Retinal pigment epithelial cell (primary cell): ENCODE measurements around the gene PLCL1.

Experiments used
- DNase-seq: peaks from one replicate; pipeline ENCODE4 v3.0.0-alpha.2; 2010; ENCODE audit warnings: low read depth
- H3K4me3 ChIP-seq: 2 replicates; pipeline ENCODE4 v1.5.1; 2011; ENCODE audit warnings: mild to moderate bottlenecking, low read length, control low read depth, moderate library complexity
- TF ChIP-seq, protein P1 (sequence below): conservative IDR thresholded peaks from 2 replicates; pipeline ENCODE4 v1.5.1; 2011; ENCODE audit warnings: low read depth, low read length, control low read depth, inconsistent platforms

PLCL1 gene

DNA sequence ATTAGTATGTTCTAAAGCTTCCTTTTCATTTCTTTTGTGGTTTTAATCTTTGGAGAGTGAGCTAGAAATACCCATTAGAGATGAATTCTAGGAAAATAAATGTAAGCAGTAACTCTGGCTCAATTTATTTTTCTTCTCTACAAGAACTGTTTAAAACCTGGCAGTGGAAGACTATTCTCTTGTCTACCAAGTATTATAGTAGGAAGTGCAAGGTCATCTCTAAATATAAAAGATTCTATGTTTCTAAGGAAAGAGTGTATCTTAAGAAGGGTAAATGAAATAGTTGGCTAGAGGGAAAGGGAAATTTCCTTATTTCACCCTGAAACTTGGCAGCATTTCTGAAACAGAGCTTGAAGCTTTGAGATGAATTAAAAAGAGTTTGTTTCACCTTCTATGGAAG is 35.5 kb downstream of the PLCL1 start:
- no peak for DNase-seq
- no peak overlapping the region for H3K4me3 ChIP-seq
- TF ChIP-seq, protein P1, sequence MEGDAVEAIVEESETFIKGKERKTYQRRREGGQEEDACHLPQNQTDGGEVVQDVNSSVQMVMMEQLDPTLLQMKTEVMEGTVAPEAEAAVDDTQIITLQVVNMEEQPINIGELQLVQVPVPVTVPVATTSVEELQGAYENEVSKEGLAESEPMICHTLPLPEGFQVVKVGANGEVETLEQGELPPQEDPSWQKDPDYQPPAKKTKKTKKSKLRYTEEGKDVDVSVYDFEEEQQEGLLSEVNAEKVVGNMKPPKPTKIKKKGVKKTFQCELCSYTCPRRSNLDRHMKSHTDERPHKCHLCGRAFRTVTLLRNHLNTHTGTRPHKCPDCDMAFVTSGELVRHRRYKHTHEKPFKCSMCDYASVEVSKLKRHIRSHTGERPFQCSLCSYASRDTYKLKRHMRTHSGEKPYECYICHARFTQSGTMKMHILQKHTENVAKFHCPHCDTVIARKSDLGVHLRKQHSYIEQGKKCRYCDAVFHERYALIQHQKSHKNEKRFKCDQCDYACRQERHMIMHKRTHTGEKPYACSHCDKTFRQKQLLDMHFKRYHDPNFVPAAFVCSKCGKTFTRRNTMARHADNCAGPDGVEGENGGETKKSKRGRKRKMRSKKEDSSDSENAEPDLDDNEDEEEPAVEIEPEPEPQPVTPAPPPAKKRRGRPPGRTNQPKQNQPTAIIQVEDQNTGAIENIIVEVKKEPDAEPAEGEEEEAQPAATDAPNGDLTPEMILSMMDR, result no peak

DNA sequence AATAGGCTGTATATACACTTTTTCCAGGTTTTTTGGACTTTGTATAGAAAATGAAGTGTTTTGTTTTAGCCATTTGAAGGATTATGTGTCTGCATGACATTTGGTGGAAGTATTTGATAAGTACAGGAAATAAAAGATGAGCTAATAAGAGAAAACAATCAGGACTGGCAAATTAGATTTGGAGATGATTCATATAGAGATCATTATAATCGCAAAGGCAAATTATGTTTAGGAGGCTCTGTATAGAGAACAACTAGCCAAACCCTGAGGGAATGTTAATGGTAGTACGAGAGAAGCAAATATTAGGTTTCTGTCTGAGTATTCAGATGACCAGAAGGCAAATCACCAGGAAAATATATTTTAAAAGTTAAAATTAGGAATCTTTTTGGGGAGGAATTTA is 41.7 kb downstream of the PLCL1 start:
- DNase-seq, result no peak
- no peak overlapping the region for H3K4me3 ChIP-seq
- TF ChIP-seq, protein P1, result no peak

DNA sequence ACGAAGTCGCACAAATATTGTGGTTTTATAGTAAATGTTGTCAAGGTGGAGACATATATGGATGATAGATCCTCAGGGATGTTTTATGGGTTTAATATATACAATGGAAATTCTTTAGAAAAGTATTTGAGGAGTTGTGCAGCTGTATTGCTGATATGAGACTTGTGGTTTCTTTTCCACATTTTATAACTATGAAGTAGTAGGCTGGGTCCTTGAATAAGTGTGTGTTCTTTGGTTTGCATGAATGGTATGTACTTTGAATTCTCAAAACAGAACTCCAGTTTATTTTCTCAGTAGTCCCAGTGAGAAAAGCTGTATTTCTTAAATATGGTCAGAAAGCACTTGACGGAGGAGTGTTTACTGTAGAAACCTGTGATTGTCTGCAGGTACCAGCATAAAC is 42.4 kb downstream of the PLCL1 start:
- no peak overlapping the region for H3K4me3 ChIP-seq
- TF ChIP-seq, protein P1, result no peak
- no peak for DNase-seq

DNA sequence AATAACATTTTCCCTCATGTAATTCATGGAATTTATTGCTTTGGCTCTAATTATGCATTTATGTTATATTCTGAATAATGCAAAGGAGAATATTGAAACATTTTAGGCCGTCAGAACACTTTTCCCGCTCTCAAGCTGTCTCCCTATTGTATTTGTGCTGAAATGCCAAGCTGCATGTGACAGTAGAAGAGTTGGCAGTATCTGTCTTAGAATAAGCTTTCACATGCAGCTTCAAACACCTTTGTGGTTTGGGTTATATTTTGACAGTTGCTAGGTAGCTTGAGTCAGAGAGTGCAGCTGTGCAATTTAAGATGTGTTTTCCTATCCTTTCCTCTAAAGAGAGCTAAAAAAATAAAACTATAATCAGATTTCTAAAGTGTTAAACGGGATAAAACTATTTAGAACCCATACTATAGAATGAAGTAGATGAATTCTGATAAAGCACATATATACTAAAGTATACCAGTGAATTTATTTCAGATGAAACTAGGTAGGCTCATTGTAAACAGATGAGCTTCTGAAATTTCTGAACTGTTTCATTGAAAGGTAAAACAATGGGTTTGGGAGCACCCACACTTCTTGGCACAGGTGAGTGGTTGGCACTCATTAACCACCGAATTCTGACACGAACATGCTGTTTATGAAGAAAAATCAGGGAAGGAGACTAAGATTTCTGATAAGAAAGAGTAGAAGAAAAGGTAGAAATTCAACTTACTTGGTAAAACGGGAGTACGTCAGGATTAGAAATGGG is 43.4 kb downstream of the PLCL1 start:
- DNase-seq, result no peak
- H3K4me3 ChIP-seq, result no peak overlapping the region
- TF ChIP-seq, protein P1, result no peak

DNA sequence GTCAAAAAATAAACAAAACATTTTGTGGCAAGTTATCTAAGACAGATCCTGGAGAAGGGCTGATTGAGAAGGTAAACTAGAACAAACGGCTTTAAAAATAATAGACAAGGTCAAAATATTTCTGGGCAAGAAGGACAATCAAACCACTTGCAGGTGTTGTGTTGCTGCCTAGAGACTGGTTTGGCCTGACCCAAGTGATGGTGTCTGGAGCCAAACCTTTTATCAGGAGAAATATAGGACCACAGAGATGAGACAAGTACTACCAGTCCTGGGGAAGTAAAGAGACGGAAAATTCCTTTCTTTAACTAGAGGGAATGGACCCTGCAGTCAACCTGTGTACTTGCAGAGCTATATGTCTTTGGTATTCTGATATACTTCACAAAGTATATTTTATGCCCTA is 44.2 kb downstream of the PLCL1 start:
- TF ChIP-seq, protein P1, result no peak
- H3K4me3 ChIP-seq, result no peak overlapping the region
- DNase-seq, result no peak

DNA sequence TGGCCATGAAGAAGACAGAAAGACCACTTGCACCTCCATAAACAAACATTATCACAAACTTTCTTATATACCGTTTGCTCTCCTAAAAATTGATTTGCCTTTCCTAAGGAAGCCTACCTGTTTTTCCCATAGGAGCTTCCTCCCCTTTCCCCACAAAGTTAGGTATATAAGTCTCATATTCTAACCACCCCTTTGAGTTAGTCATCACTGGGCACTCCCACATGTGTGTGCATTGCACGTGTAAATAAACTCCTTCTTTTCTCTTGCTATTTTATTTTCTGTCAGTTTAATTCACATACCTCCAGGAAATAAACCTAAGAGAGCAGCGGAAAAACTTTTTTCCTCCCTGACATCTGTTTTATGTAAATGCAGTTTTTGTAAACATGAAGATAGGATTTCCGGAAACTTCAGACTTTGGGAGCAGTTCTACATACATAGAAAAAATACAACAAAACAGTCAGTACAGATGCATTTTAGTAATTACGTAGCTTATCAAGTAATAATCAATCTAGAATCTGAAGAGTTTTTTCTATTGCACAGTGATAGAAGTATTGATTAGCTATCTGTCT is 46.6 kb downstream of the PLCL1 start:
- DNase-seq, result no peak
- TF ChIP-seq, protein P1, result no peak
- no peak overlapping the region for H3K4me3 ChIP-seq

DNA sequence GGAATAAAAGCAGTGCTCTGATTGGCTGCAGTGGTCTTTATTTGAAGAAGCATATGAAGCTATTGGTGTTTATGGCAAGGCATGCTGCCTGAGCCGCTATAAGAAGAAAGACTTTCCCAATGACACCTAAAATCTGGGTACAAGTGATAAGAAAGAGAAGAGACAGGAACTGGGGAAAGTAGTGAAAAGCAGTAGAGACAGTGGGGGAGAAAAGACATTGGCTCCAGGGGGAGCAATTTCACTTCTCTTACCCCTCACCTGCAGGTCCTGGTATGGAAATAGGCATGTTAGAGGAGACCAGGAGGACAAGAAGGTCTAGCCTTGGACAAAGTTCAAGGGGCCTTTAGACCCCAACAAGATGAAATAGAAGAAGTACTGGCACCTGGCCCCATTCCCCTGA is 47.1 kb downstream of the PLCL1 start:
- TF ChIP-seq, protein P1, result peak; percentile 22
- no peak overlapping the region for H3K4me3 ChIP-seq
- no peak for DNase-seq
